K562 (cell line): ENCODE data around the gene CGREF1. TPM values are rescaled to one million over a fixed set of nuclear protein-coding genes. Genes with fewer than 3 reads are reported as not detected.

Source experiments
- ZNF133 ChIP-seq: fragments of 250-450 bp; sonication (Bioruptor Pico); IDR thresholded peaks from 2 replicates; pipeline ENCODE4 v1.4.0; 2020; ENCODE audit warnings: mild to moderate bottlenecking
- polyA plus RNA-seq, 8 experiments: library from polyadenylated mRNA; depleted of rRNA in 4 of 8; stranded (reverse) in 5 of 8; unstranded in 3 of 8; fragments of >200 nt; fragmentation: Nextera tagmentation in 2 of 8; fragmentation: Illumina TruSeq in 1 of 8; extraction: Ambion mirVana in 2 of 8; extraction: Trizol in 1 of 8; gene quantifications; 2 replicates each; pipeline versions ENCODE4 v1.2.1 to v1.2.3, GENCODE V29; 2011 to 2014; ENCODE audit warnings: inconsistent platforms in 1 of 8, missing spikeins in 1 of 8
- total RNA-seq, 7 experiments: library from RNA; depleted of rRNA in 6 of 7; stranded (reverse); fragments of >200 nt in 6 of 7; fragmentation: Illumina TruSeq in 2 of 7; extraction: Trizol in 2 of 7; gene quantifications; 2 replicates each; pipeline versions ENCODE4 v1.2.1 to v1.2.3, GENCODE V29; 2011 to 2021; ENCODE audit warnings: low replicate concordance in 1 of 7
- TF ChIP-seq, protein P1 (sequence below), 2 experiments: fragments of 450-650 bp; formaldehyde crosslinking in 1 of 2; IDR thresholded peaks; 2 replicates each; pipeline versions ENCODE4 v1.4.0 to v1.6.1; 2014 to 2020; ENCODE audit warnings: mild to moderate bottlenecking in 2 of 2, borderline replicate concordance in 1 of 2, low read depth in 1 of 2
- TF ChIP-seq, protein P2 (sequence below): sonication (generic); formaldehyde crosslinking; IDR thresholded peaks from 2 replicates; pipeline ENCODE4 v1.4.0; 2020; ENCODE audit warnings: mild to moderate bottlenecking, missing genetic modification reagents

CGREF1 gene
- total and polyA plus RNA-seq, 9 of the 15 experiments (the other 6 are each of a cell fraction or from before 2014, with no cell fraction given) = 0.07 to 0.50 (median 0.37) TPM

DNA sequence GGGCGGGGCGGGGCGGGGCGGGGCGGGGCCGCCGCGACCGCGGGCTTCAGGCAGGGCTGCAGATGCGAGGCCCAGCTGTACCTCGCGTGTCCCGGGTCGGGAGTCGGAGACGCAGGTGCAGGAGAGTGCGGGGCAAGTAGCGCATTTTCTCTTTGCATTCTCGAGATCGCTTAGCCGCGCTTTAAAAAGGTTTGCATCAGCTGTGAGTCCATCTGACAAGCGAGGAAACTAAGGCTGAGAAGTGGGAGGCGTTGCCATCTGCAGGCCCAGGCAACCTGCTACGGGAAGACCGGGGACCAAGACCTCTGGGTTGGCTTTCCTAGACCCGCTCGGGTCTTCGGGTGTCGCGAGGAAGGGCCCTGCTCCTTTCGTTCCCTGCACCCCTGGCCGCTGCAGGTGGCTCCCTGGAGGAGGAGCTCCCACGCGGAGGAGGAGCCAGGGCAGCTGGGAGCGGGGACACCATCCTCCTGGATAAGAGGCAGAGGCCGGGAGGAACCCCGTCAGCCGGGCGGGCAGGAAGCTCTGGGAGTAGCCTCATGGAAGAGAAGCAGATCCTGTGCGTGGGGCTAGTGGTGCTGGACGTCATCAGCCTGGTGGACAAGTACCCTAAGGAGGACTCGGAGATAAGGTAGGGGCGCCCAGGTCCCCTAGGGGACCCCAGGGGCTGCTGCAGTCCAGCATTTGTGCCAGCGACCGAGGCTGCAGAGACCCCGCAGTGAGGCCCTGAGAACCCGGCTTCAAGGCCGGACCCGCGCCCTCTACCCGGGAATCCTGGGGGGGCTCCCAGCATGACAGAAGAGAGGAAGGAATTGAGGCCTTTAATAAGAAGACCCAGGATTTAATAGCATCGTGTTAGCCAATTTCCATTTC lies 32.0 kb downstream of the CGREF1 start, which contains the start of gene KHK (continued):
- TF ChIP-seq, protein P1, sequence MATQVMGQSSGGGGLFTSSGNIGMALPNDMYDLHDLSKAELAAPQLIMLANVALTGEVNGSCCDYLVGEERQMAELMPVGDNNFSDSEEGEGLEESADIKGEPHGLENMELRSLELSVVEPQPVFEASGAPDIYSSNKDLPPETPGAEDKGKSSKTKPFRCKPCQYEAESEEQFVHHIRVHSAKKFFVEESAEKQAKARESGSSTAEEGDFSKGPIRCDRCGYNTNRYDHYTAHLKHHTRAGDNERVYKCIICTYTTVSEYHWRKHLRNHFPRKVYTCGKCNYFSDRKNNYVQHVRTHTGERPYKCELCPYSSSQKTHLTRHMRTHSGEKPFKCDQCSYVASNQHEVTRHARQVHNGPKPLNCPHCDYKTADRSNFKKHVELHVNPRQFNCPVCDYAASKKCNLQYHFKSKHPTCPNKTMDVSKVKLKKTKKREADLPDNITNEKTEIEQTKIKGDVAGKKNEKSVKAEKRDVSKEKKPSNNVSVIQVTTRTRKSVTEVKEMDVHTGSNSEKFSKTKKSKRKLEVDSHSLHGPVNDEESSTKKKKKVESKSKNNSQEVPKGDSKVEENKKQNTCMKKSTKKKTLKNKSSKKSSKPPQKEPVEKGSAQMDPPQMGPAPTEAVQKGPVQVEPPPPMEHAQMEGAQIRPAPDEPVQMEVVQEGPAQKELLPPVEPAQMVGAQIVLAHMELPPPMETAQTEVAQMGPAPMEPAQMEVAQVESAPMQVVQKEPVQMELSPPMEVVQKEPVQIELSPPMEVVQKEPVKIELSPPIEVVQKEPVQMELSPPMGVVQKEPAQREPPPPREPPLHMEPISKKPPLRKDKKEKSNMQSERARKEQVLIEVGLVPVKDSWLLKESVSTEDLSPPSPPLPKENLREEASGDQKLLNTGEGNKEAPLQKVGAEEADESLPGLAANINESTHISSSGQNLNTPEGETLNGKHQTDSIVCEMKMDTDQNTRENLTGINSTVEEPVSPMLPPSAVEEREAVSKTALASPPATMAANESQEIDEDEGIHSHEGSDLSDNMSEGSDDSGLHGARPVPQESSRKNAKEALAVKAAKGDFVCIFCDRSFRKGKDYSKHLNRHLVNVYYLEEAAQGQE (IDR thresholded peaks at IDR 0.05; ENCODE audit: borderline replicate concordance) = 0 out of 2 replicates have a peak, but pooled peaks have one; percentile 3
- TF ChIP-seq, protein P1 (CRISPR knock-in tag; IDR thresholded peaks at IDR 0.05; ENCODE audit: low read depth) = no peak
- TF ChIP-seq ZNF133 (CRISPR knock-in tag) = 0 out of 2 replicates have a peak, but pooled peaks have one; percentile 27
- TF ChIP-seq, protein P2, sequence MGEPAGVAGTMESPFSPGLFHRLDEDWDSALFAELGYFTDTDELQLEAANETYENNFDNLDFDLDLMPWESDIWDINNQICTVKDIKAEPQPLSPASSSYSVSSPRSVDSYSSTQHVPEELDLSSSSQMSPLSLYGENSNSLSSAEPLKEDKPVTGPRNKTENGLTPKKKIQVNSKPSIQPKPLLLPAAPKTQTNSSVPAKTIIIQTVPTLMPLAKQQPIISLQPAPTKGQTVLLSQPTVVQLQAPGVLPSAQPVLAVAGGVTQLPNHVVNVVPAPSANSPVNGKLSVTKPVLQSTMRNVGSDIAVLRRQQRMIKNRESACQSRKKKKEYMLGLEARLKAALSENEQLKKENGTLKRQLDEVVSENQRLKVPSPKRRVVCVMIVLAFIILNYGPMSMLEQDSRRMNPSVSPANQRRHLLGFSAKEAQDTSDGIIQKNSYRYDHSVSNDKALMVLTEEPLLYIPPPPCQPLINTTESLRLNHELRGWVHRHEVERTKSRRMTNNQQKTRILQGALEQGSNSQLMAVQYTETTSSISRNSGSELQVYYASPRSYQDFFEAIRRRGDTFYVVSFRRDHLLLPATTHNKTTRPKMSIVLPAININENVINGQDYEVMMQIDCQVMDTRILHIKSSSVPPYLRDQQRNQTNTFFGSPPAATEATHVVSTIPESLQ (CRISPR knock-in tag) = no peak
